ENCODE results near the gene FGR. TPM values are rescaled to one million over a fixed set of nuclear protein-coding genes. Genes with fewer than 3 reads are reported as not detected.

FGR gene
- total RNA-seq, 2 donors from 2014 or later: 4.0 to 10.8 TPM

DNA sequence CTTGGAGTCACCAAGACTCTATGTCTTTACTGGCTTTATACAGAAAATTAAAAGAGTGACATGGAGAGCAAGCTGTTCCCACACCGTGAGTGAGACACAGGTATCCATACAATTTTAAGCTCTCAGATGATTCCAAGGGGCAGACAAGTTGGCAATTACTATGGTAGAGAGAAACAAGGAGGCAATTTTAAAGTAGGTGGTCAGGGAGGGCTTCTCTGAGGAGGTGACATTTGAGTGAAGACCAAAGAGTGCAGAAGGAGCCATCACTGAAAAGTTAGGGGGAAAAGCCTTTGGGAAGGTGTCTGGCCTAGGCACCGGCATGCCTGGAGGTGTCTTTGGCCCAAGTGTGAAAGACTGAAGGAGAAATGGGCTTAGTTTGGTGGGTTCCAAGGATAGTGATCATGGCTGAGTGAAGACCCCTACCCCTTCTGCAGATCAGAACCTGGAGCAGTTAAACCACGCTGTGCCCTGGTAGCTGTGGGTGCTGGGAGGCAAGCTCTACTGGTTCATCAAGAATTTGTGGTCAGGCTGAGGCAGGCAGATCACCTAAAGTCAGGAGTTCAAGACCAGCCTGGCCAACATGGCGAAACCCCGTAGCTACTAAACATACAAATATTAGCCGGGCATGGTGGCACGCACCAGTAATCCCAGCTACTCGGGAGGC is 26.6 kb upstream of the FGR start:
- no peak overlapping the region for H3K4me3 ChIP-seq
- H3K27ac ChIP-seq: no peak overlapping the region
- H3K36me3 ChIP-seq: no peaks in the 10 kb centered on the region
- TF ChIP-seq POLR2AphosphoS5 (IDR thresholded peaks at IDR 0.05) (no peak), POLR2A (IDR thresholded peaks at IDR 0.05) (no peak)
- TF ChIP-seq, protein P1, sequence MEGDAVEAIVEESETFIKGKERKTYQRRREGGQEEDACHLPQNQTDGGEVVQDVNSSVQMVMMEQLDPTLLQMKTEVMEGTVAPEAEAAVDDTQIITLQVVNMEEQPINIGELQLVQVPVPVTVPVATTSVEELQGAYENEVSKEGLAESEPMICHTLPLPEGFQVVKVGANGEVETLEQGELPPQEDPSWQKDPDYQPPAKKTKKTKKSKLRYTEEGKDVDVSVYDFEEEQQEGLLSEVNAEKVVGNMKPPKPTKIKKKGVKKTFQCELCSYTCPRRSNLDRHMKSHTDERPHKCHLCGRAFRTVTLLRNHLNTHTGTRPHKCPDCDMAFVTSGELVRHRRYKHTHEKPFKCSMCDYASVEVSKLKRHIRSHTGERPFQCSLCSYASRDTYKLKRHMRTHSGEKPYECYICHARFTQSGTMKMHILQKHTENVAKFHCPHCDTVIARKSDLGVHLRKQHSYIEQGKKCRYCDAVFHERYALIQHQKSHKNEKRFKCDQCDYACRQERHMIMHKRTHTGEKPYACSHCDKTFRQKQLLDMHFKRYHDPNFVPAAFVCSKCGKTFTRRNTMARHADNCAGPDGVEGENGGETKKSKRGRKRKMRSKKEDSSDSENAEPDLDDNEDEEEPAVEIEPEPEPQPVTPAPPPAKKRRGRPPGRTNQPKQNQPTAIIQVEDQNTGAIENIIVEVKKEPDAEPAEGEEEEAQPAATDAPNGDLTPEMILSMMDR (IDR thresholded peaks at IDR 0.05): no peak
- no peaks in the 10 kb centered on the region for H3K27me3 ChIP-seq (replicated peaks; ENCODE audit: insufficient read depth)
- H3K4me1 ChIP-seq (replicated peaks): no peaks in the 10 kb centered on the region
- H3K9me3 ChIP-seq: no peaks in the 10 kb centered on the region
- DNase-seq (ENCODE audit: low spot score): no peak
- intact Hi-C loops (cut with DNase I): loop anchor here (2.0 to 5.0 kb wide), 3 partner anchors 53 to 359 kb away; partner anchors contain the start of gene GPR3
- WGBS: 94% methylated on average over 8 of the region's 8 CpGs

DNA sequence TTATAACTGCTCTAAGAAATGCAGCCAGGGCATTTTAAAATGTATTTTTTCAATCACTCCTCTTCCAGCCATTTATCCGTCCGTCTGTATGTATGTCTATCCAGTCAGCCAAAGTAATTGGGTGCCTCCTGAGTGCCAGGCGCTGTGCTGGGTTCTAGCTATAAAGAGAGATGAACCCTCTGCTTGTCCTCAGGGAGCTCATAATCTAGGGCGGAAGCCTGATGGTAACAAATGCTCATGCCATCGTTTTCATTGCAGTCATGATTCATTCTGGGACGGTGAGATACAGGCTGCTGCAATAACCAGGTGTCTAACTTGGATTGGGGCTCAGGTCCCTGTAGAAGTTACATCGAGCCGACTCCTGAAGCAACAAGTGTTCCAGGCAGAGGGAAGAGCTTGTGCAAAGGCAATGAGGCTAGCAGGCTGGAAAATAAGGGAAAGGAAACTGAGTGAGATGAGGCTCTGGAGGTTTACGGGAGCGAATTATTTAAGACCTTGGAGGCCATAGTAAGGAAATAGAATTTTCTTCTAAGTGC is 25.4 kb upstream of the FGR start:
- TF ChIP-seq, protein P1 (IDR thresholded peaks at IDR 0.05): no peak
- no peak for TF ChIP-seq POLR2A (IDR thresholded peaks at IDR 0.05)
- TF ChIP-seq POLR2AphosphoS5 (IDR thresholded peaks at IDR 0.05): no peak
- H3K4me3 ChIP-seq: peak overlapping the region; percentile 48 to 59
- WGBS: 66% methylated on average over 10 of the region's 10 CpGs
- no peak for DNase-seq (ENCODE audit: low spot score)
- H3K27me3 ChIP-seq (replicated peaks; ENCODE audit: insufficient read depth): no peaks in the 10 kb centered on the region
- H3K4me1 ChIP-seq (replicated peaks): no peaks in the 10 kb centered on the region
- H3K9me3 ChIP-seq: no peaks in the 10 kb centered on the region
- H3K36me3 ChIP-seq: no peaks in the 10 kb centered on the region
- intact Hi-C loops (cut with DNase I): loop anchor here (5.0 kb wide), 2 partner anchors 268 to 358 kb away; partner anchors contain the start of gene GPR3
- peak overlapping the region; percentile 84 to 88 for H3K27ac ChIP-seq

DNA sequence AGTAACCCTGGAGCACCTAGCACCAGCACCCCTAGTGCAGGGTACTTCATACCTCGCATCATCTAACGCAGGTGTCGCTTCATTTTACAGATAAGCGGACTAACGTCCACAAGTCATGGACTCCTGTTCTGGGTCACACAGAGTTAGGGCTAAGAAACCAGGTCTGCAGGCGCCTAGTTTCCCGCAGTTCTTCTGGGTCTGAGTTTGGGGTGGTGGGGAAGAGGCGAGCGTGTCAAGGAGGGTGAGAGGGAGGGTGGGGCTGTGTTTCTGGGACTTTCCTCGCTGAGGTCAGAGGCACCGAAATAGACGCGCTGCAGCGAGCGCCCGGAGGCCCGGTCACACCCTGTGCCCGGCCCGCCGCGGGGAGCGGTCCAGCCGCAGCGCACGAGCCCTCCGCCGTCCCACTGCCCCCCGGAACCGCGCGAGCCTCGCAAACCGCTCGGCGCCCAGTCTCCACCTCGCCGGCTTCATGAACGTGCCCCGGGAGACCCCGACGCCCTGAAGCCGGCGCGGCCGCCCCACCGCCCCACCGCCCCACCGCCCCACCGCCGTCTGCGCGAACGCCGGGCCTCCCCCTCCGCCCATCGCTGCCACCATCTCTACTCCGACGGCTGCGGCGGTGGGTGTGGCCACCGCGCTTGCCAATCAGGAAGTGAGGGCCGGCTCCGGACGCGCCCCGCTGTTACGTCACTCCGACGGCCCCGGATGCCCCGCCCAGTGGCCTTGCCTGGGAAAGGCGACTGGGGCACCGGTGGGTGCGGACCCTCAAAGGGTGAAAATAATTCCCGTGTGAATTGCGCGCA is 24.7 kb upstream of the FGR start:
- H3K9me3 ChIP-seq: no peaks in the 10 kb centered on the region
- 11% methylated on average over 54 of the region's 78 CpGs for WGBS
- H3K4me3 ChIP-seq: peak overlapping the region; percentile 48 to 59
- H3K4me1 ChIP-seq (replicated peaks): no peaks in the 10 kb centered on the region
- H3K27ac ChIP-seq: peak overlapping the region; percentile 84 to 88
- no peaks in the 10 kb centered on the region for H3K27me3 ChIP-seq (replicated peaks; ENCODE audit: insufficient read depth)
- TF ChIP-seq POLR2AphosphoS5 (IDR thresholded peaks at IDR 0.05): peak; percentile 80
- peak; percentile 64 for TF ChIP-seq POLR2A (IDR thresholded peaks at IDR 0.05)
- TF ChIP-seq, protein P1 (IDR thresholded peaks at IDR 0.05): peak in 2 of 4 experiments; percentile 8 to 41
- DNase-seq (ENCODE audit: low spot score): peak; percentile 84
- no peaks in the 10 kb centered on the region for H3K36me3 ChIP-seq
- intact Hi-C loops (cut with DNase I): loop anchor here (2.0 to 5.0 kb wide), 3 partner anchors 103 to 357 kb away; partner anchors contain the start of gene GPR3

DNA sequence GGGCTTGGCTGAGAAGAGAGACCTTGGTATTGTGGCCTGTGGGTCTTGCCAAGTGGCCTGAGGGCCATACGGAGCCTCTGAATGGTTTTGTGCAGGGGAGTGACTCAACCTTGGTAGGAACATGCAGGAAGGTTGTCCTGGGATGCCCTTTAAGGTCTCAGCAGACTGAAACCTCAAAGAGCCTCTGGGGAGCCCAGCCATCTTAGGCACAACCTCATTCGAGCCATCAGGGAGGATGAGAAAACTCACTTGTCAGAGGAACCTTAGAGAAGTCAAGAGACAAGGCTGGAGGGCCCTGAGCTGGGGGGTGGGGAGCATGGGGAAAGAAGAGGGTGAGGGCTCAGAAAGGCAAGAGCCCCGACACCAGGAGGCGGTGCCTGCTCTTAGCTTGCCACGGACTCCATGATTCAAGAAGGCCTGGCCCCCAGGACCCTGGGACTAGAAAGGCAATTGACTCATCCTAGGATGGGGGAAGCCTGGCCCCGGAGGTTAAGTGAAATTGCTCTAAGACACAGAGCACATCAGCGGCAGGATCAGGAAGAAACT is 24.0 kb upstream of the FGR start:
- TF ChIP-seq POLR2AphosphoS5 (IDR thresholded peaks at IDR 0.05) (no peak), POLR2A (IDR thresholded peaks at IDR 0.05) (no peak)
- TF ChIP-seq, protein P1 (IDR thresholded peaks at IDR 0.05): no peak
- Histone ChIP-seq H3K36me3 (no peaks in the 10 kb centered on the region), H3K9me3 (no peaks in the 10 kb centered on the region), H3K4me1 (replicated peaks) (no peaks in the 10 kb centered on the region), H3K27me3 (replicated peaks; ENCODE audit: insufficient read depth) (no peaks in the 10 kb centered on the region), H3K27ac (peak overlapping the region; percentile 84 to 88), H3K4me3 (no peak overlapping the region)
- 55% methylated on average over 7 of the region's 7 CpGs for WGBS
- intact Hi-C loops (cut with DNase I): loop anchor here (2.0 kb wide), 1 partner anchor 102 kb away; no protein-coding TSS in a partner anchor
- DNase-seq (ENCODE audit: low spot score): no peak
